ENCODE results near the gene MUC5B.

GRCh38 chr11:1192741-1193325 is 30.0 kb upstream of the MUC5B start:
- TF ChIP-seq POLR2AphosphoS5 (IDR thresholded peaks at IDR 0.05; ENCODE audit: low read depth, low read length) (no peak), POLR2A (IDR thresholded peaks at IDR 0.05; ENCODE audit: low read depth, low read length) (no peak), TAF1 (IDR thresholded peaks at IDR 0.05; ENCODE audit: borderline replicate concordance, low read depth, low read length) (no peak)
